Measurements from ENCODE around the gene CCR9. TPM values are rescaled to one million over a fixed set of nuclear protein-coding genes. Genes with fewer than 3 reads are reported as not detected.

The CCR9 gene
- total RNA-seq, 4 donors from 2014 or later: 0.17 TPM; not detected in 3

- Histone ChIP-seq H3K27ac (replicated peaks in 1 of 4) (no peak overlapping the region), H3K9me3 (no peaks in the 10 kb centered on the region), H3K4me3 (no peak overlapping the region), H3K27me3 (no peaks in the 10 kb centered on the region), H3K36me3 (no peaks in the 10 kb centered on the region), H3K4me1 (no peaks in the 10 kb centered on the region)
- 71% methylated on average over 2 of the region's 2 CpGs for WGBS
- TF ChIP-seq POLR2AphosphoS5 (IDR thresholded peaks at IDR 0.05) (no peak), CTCF (IDR thresholded peaks at IDR 0.05) (no peak), EP300 (IDR thresholded peaks at IDR 0.05) (no peak), POLR2A (IDR thresholded peaks at IDR 0.05; ENCODE audit: low read depth) (no peak)
- intact Hi-C loops (cut with DNase I): no loop called here
- no peak for DNase-seq (ENCODE audit: extremely low spot score)
Measured at GRCh38 chr3:45872569-45872968, 13.8 kb upstream of the CCR9 start.

- H3K4me3 ChIP-seq: no peak overlapping the region
- no peaks in the 10 kb centered on the region for H3K4me1 ChIP-seq
- no peaks in the 10 kb centered on the region for H3K36me3 ChIP-seq
- intact Hi-C loops (cut with DNase I): no loop called here
- TF ChIP-seq EP300 (IDR thresholded peaks at IDR 0.05) (no peak), POLR2A (IDR thresholded peaks at IDR 0.05; ENCODE audit: low read depth) (no peak), CTCF (IDR thresholded peaks at IDR 0.05) (no peak), POLR2AphosphoS5 (IDR thresholded peaks at IDR 0.05) (no peak)
- H3K9me3 ChIP-seq: no peaks in the 10 kb centered on the region
- H3K27me3 ChIP-seq: no peaks in the 10 kb centered on the region
- no peak overlapping the region for H3K27ac ChIP-seq (replicated peaks in 1 of 4)
- DNase-seq (ENCODE audit: extremely low spot score): no peak
Measured at GRCh38 chr3:45873036-45873435, 13.3 kb upstream of the CCR9 start.

GRCh38 chr3:45873638-45874037, 12.7 kb upstream of the CCR9 start:
- H3K27me3 ChIP-seq: no peaks in the 10 kb centered on the region
- no peak overlapping the region for H3K27ac ChIP-seq (replicated peaks in 1 of 4)
- no peaks in the 10 kb centered on the region for H3K36me3 ChIP-seq
- intact Hi-C loops (cut with DNase I): no loop called here
- TF ChIP-seq POLR2AphosphoS5 (IDR thresholded peaks at IDR 0.05): no peak
- TF ChIP-seq CTCF (IDR thresholded peaks at IDR 0.05): no peak
- no peak for TF ChIP-seq POLR2A (IDR thresholded peaks at IDR 0.05; ENCODE audit: low read depth)
- no peak for TF ChIP-seq EP300 (IDR thresholded peaks at IDR 0.05)
- DNase-seq (ENCODE audit: extremely low spot score): no peak
- no peaks in the 10 kb centered on the region for H3K9me3 ChIP-seq
- no peaks in the 10 kb centered on the region for H3K4me1 ChIP-seq
- H3K4me3 ChIP-seq: no peak overlapping the region
- WGBS: 87% methylated on average over 4 of the region's 4 CpGs

GRCh38 chr3:45874677-45875346, 11.5 kb upstream of the CCR9 start:
- DNase-seq (ENCODE audit: extremely low spot score): no peak
- Histone ChIP-seq H3K4me3 (no peak overlapping the region), H3K27me3 (no peaks in the 10 kb centered on the region), H3K9me3 (no peaks in the 10 kb centered on the region), H3K36me3 (no peaks in the 10 kb centered on the region), H3K4me1 (no peaks in the 10 kb centered on the region), H3K27ac (replicated peaks in 1 of 4) (no peak overlapping the region)
- no peak for TF ChIP-seq POLR2A (IDR thresholded peaks at IDR 0.05; ENCODE audit: low read depth)
- TF ChIP-seq CTCF (IDR thresholded peaks at IDR 0.05): no peak
- no peak for TF ChIP-seq POLR2AphosphoS5 (IDR thresholded peaks at IDR 0.05)
- TF ChIP-seq EP300 (IDR thresholded peaks at IDR 0.05): no peak
- intact Hi-C loops (cut with DNase I): no loop called here
- 70% methylated on average over 5 of the region's 5 CpGs for WGBS

GRCh38 chr3:45878124-45878523, 8.2 kb upstream of the CCR9 start:
- no peak for TF ChIP-seq POLR2A (IDR thresholded peaks at IDR 0.05; ENCODE audit: low read depth)
- no peak for TF ChIP-seq POLR2AphosphoS5 (IDR thresholded peaks at IDR 0.05)
- no peak for TF ChIP-seq EP300 (IDR thresholded peaks at IDR 0.05)
- no peak for TF ChIP-seq CTCF (IDR thresholded peaks at IDR 0.05)
- Histone ChIP-seq H3K4me3 (no peak overlapping the region), H3K9me3 (no peaks in the 10 kb centered on the region), H3K36me3 (no peaks in the 10 kb centered on the region), H3K27ac (replicated peaks in 1 of 4) (no peak overlapping the region), H3K4me1 (peaks cover 0 to 4% (median 0%) of the 10 kb centered on the region in 4 donors), H3K27me3 (no peaks in the 10 kb centered on the region)
- intact Hi-C loops (cut with DNase I): no loop called here
- WGBS: 88% methylated on average over 2 of the region's 2 CpGs
- no peak for DNase-seq (ENCODE audit: extremely low spot score)

Measured in esophagus muscularis mucosa (tissue), 4 donors.